NCI-H1105 treated with DMSO at 0.1 percent for 48 hours (cell line): ENCODE results near the gene AUTS2.
A peak's percentile ranks its signal among the peaks of the same experiment; 100 is the strongest.

ENCODE experiments used
- DNase-seq: peaks from one replicate; lab custom pipeline; 2025; lab: John Stamatoyannopoulos, UW

Gene AUTS2

GRCh38 chr7:70189776-70190175 is 591.5 kb downstream of the AUTS2 start:
- DNase-seq = no peak

- no peak for DNase-seq
Observed at GRCh38 chr7:70190281-70190680, 592.0 kb downstream of the AUTS2 start.

- no peak for DNase-seq
Observed at GRCh38 chr7:70193514-70193913, 595.2 kb downstream of the AUTS2 start.

- no peak for DNase-seq
Observed at GRCh38 chr7:70208236-70209063, 610.2 kb downstream of the AUTS2 start.

- no peak for DNase-seq
Observed at GRCh38 chr7:70210200-70210935, 612.1 kb downstream of the AUTS2 start.

- no peak for DNase-seq
Observed at GRCh38 chr7:70210936-70211310, 612.6 kb downstream of the AUTS2 start.

GRCh38 chr7:70212281-70212680 is 614.0 kb downstream of the AUTS2 start:
- DNase-seq = no peak

- DNase-seq = no peak
Observed at GRCh38 chr7:70214071-70214470, 615.8 kb downstream of the AUTS2 start.

- no peak for DNase-seq
Observed at GRCh38 chr7:70215491-70215890, 617.2 kb downstream of the AUTS2 start.

- no peak for DNase-seq
Observed at GRCh38 chr7:70217571-70217970, 619.3 kb downstream of the AUTS2 start.

GRCh38 chr7:70218006-70218405 is 619.7 kb downstream of the AUTS2 start:
- no peak for DNase-seq

GRCh38 chr7:70219061-70219460 is 620.8 kb downstream of the AUTS2 start:
- peak; percentile 44 for DNase-seq

- peak; percentile 13 for DNase-seq
Observed at GRCh38 chr7:70229242-70229641, 631.0 kb downstream of the AUTS2 start.

GRCh38 chr7:70230761-70231160 is 632.5 kb downstream of the AUTS2 start:
- no peak for DNase-seq

GRCh38 chr7:70233776-70234175 is 635.5 kb downstream of the AUTS2 start:
- no peak for DNase-seq

GRCh38 chr7:70237256-70237655 is 639.0 kb downstream of the AUTS2 start:
- DNase-seq = no peak

GRCh38 chr7:70237831-70238575 is 639.7 kb downstream of the AUTS2 start:
- DNase-seq = no peak

- no peak for DNase-seq
Observed at GRCh38 chr7:70239918-70240317, 641.6 kb downstream of the AUTS2 start.

- no peak for DNase-seq
Observed at GRCh38 chr7:70240873-70241272, 642.6 kb downstream of the AUTS2 start.

GRCh38 chr7:70241536-70242175 is 643.4 kb downstream of the AUTS2 start:
- no peak for DNase-seq

GRCh38 chr7:70242826-70243225 is 644.6 kb downstream of the AUTS2 start:
- no peak for DNase-seq

GRCh38 chr7:70243443-70243842 is 645.2 kb downstream of the AUTS2 start:
- no peak for DNase-seq
